HEK293 (cell line): ENCODE data around the gene ARMS2.

ENCODE experiments used
- CTCF ChIA-PET: fragments of 350-600 bp; formaldehyde crosslinking; extraction: SDS; loops from one replicate; lab custom pipeline; 2021; ENCODE audit warnings: antibody characterized with exemption; lab: Yijun Ruan, JAX
- POLR2A ChIA-PET: fragments of 300-600 bp; formaldehyde crosslinking; extraction: SDS; loops from one replicate; lab custom pipeline; 2020; ENCODE audit warnings: antibody characterized with exemption, inconsistent platforms; lab: Yijun Ruan, JAX
- H3K27ac ChIP-seq: fragments of 200-500 bp; sonication (Bioruptor generic); 2 replicates; pipeline ENCODE4 v1.5.1; 2014; ENCODE audit warnings: low read depth, low read length, control low read depth, inconsistent platforms; ENCODE audit errors: extremely low read depth
- H3K36me3 ChIP-seq, 2 experiments: fragments of 200-500 bp in 1 of 2; sonication (Bioruptor generic) in 1 of 2; 1 replicate in 1 of 2; 2 replicates in 1 of 2; pipeline ENCODE4 v1.5.1; 2014 to 2017; ENCODE audit warnings: inconsistent platforms in 2 of 2, low read length in 2 of 2; ENCODE audit not compliant: control insufficient read depth in 2 of 2, insufficient read depth in 1 of 2
- H3K4me1 ChIP-seq: fragments of 200-500 bp; sonication (Bioruptor generic); 2 replicates; pipeline ENCODE4 v1.5.1; 2014; ENCODE audit warnings: mild to moderate bottlenecking, low read length, inconsistent platforms; ENCODE audit not compliant: control insufficient read depth, insufficient read depth
- H3K4me3 ChIP-seq: 2 replicates; pipeline ENCODE4 v1.5.1; 2011; ENCODE audit warnings: low read depth, mild to moderate bottlenecking, control low read depth, low read length, moderate library complexity
- H3K9me3 ChIP-seq: fragments of 200-500 bp; sonication (Bioruptor generic); 2 replicates; pipeline ENCODE4 v1.5.1; 2014; ENCODE audit warnings: low read depth, low read length, inconsistent platforms; ENCODE audit not compliant: control insufficient read depth, insufficient read depth
- GLI2 ChIP-seq: fragments of 450-650 bp; formaldehyde crosslinking; IDR thresholded peaks from 2 replicates; pipeline ENCODE4; 2017; ENCODE audit warnings: missing biosample characterization, missing genetic modification characterization, low read depth, borderline replicate concordance
- KLF17 ChIP-seq: fragments of 450-650 bp; formaldehyde crosslinking; IDR thresholded peaks from 2 replicates; pipeline ENCODE4 v1.5.1; 2016; ENCODE audit warnings: missing biosample characterization, missing genetic modification characterization
- YY1 ChIP-seq: fragments of 450-650 bp; formaldehyde crosslinking; IDR thresholded peaks from 2 replicates; pipeline ENCODE4 v1.5.1; 2018; ENCODE audit warnings: missing biosample characterization, missing genetic modification characterization
- YY2 ChIP-seq: fragments of 450-650 bp; formaldehyde crosslinking; IDR thresholded peaks from 2 replicates; pipeline ENCODE4 v1.5.1; 2016; ENCODE audit warnings: missing biosample characterization, missing genetic modification characterization
- ZBTB1 ChIP-seq: fragments of 450-650 bp; formaldehyde crosslinking; IDR thresholded peaks from 2 replicates; pipeline ENCODE4 v1.5.1; 2016; ENCODE audit warnings: missing biosample characterization, missing genetic modification characterization
- ZEB2 ChIP-seq: fragments of 450-650 bp; formaldehyde crosslinking; IDR thresholded peaks from 2 replicates; pipeline ENCODE4 v1.5.1; 2016; ENCODE audit warnings: missing biosample characterization, missing genetic modification characterization
- ZIC2 ChIP-seq: fragments of 450-650 bp; formaldehyde crosslinking; IDR thresholded peaks from 2 replicates; pipeline ENCODE4 v1.5.1; 2016; ENCODE audit warnings: missing biosample characterization, missing genetic modification characterization
- ZNF146 ChIP-seq: fragments of 450-650 bp; formaldehyde crosslinking; IDR thresholded peaks from 2 replicates; pipeline ENCODE4 v1.5.1; 2016; ENCODE audit warnings: missing biosample characterization, missing genetic modification characterization
- ZNF155 ChIP-seq: fragments of 450-650 bp; formaldehyde crosslinking; IDR thresholded peaks from 2 replicates; pipeline ENCODE4 v1.5.1; 2016; ENCODE audit warnings: missing biosample characterization, missing genetic modification characterization
- ZNF211 ChIP-seq: fragments of 450-650 bp; formaldehyde crosslinking; IDR thresholded peaks from 2 replicates; pipeline ENCODE4 v1.5.1; 2016; ENCODE audit warnings: low read depth, missing biosample characterization, missing genetic modification characterization
- ZNF324 ChIP-seq: fragments of 450-650 bp; formaldehyde crosslinking; IDR thresholded peaks from 2 replicates; pipeline ENCODE4 v1.5.1; 2016; ENCODE audit warnings: missing biosample characterization, missing genetic modification characterization
- ZNF521 ChIP-seq: fragments of 450-650 bp; formaldehyde crosslinking; IDR thresholded peaks from 2 replicates; pipeline ENCODE4 v1.5.1; 2017; ENCODE audit warnings: missing biosample characterization, mild to moderate bottlenecking, missing genetic modification characterization
- ZNF558 ChIP-seq: fragments of 450-650 bp; formaldehyde crosslinking; IDR thresholded peaks from 2 replicates; pipeline ENCODE4 v1.5.1; 2016; ENCODE audit warnings: missing biosample characterization, missing genetic modification characterization
- ZNF600 ChIP-seq: fragments of 450-650 bp; formaldehyde crosslinking; IDR thresholded peaks from 2 replicates; pipeline ENCODE4 v1.5.1; 2016; ENCODE audit warnings: missing biosample characterization, missing genetic modification characterization
- ZNF624 ChIP-seq: fragments of 450-650 bp; formaldehyde crosslinking; IDR thresholded peaks from 2 replicates; pipeline ENCODE4 v1.5.1; 2017; ENCODE audit warnings: missing biosample characterization, missing genetic modification characterization
- ZNF677 ChIP-seq: fragments of 450-650 bp; IDR thresholded peaks from 2 replicates; pipeline ENCODE4 v1.5.0; 2018; ENCODE audit warnings: missing biosample characterization, mild to moderate bottlenecking, missing genetic modification characterization, moderate library complexity
- ZNF692 ChIP-seq: fragments of 450-650 bp; formaldehyde crosslinking; IDR thresholded peaks from 2 replicates; pipeline ENCODE4 v1.5.1; 2016; ENCODE audit warnings: missing biosample characterization, missing genetic modification characterization
- ZNF707 ChIP-seq: fragments of 450-650 bp; formaldehyde crosslinking; IDR thresholded peaks from 2 replicates; pipeline ENCODE4 v1.5.1; 2016; ENCODE audit warnings: missing biosample characterization, missing genetic modification characterization
- ZNF791 ChIP-seq: fragments of 450-650 bp; formaldehyde crosslinking; IDR thresholded peaks from 2 replicates; pipeline ENCODE4 v1.5.1; 2016; ENCODE audit warnings: missing biosample characterization, missing genetic modification characterization
- ZNF830 ChIP-seq: fragments of 450-650 bp; IDR thresholded peaks from 2 replicates; pipeline ENCODE4 v1.5.0; 2018; ENCODE audit warnings: missing biosample characterization, missing genetic modification characterization, low read depth, mild to moderate bottlenecking, moderate library complexity
- ZNF837 ChIP-seq: fragments of 450-650 bp; formaldehyde crosslinking; IDR thresholded peaks from 2 replicates; pipeline ENCODE4 v1.5.1; 2016; ENCODE audit warnings: missing biosample characterization, missing genetic modification characterization
- ZSCAN23 ChIP-seq: fragments of 450-650 bp; formaldehyde crosslinking; IDR thresholded peaks from 2 replicates; pipeline ENCODE4 v1.5.1; 2016; ENCODE audit warnings: missing biosample characterization, missing genetic modification characterization
- TF ChIP-seq, protein P1 (sequence below): fragments of 450-650 bp; formaldehyde crosslinking; IDR thresholded peaks from 2 replicates; pipeline ENCODE4 v1.5.1; 2016; ENCODE audit warnings: missing biosample characterization, missing genetic modification characterization
- TF ChIP-seq, protein P2 (sequence below): fragments of 450-650 bp; formaldehyde crosslinking; optimal IDR thresholded peaks from 2 replicates; pipeline ENCODE3; 2016; ENCODE audit warnings: missing biosample characterization, mild to moderate bottlenecking, missing genetic modification characterization
- TF ChIP-seq, protein P3 (sequence below): fragments of 450-650 bp; formaldehyde crosslinking; IDR thresholded peaks from 2 replicates; pipeline ENCODE4 v1.5.1; 2016; ENCODE audit warnings: missing biosample characterization, missing genetic modification characterization, low read depth
- TF ChIP-seq, protein P4 (sequence below): fragments of 450-650 bp; formaldehyde crosslinking; IDR thresholded peaks from 2 replicates; pipeline ENCODE4 v1.5.1; 2016; ENCODE audit warnings: missing biosample characterization, missing genetic modification characterization

ARMS2 gene

DNA sequence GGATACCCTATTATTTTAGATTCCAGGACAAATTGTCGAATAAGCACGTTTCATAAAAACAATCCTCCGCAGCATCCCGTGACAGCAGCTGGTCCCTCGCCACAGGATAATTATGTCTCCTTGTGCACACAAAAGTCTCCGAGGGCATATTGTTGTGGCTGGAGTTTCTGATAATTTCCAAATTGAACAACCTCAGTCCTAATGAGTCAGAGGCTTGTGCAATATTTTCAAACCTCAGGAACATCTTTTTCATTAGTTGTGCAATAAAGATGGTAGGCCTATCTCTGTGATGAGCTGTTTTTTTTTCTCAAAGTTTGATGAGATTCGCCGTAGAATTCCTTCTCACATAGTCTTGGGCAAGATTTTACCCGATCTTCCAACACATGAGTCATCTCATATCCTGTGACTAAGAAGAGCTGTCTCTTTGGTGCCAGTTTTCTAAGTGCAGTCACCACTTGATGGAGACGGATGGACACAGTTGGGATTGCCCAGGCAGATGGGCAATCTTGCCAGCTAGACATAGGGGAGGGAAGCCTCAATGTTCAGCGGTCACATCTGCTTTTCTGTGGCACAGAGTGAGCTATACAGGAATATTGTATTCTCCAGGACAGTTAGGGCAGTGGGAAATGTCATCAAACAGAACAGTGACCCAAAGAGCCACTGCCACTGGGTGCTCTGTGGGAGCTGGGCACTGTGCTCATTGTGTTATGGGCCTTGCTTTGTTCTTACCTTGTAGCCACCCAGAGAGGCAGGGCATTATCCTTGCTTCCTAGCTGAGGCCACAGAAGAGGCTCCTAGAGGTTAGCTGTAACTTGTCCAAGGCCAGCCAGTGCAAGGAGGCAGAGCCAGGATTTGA is 14.7 kb downstream of the ARMS2 start (continued):
- TF ChIP-seq ZEB2 (tag by site-specific recombination) (0 out of 2 replicates have a peak, but pooled peaks have one; percentile 28), YY2 (tag by site-specific recombination) (no peak), ZNF707 (tag by site-specific recombination) (no peak), ZNF324 (tag by site-specific recombination) (no peak), ZIC2 (no peak), ZNF211 (no peak), ZNF677 (tag by site-specific recombination) (0 out of 2 replicates have a peak, but pooled peaks have one; percentile 48), ZBTB1 (no peak), ZNF600 (tag by site-specific recombination) (peak; percentile 71; the same call in 1 of the 2 replicates), ZNF155 (tag by site-specific recombination) (no peak), ZNF624 (tag by site-specific recombination) (no peak), ZNF830 (tag by site-specific recombination) (no peak), ZNF146 (tag by site-specific recombination) (no peak), ZNF558 (no peak), ZNF692 (tag by site-specific recombination) (no peak), ZSCAN23 (tag by site-specific recombination) (no peak), YY1 (tag by site-specific recombination) (no peak), ZNF791 (0 out of 2 replicates have a peak, but pooled peaks have one; percentile 12), GLI2 (tag by site-specific recombination) (no peak)
- TF ChIP-seq, protein P1, sequence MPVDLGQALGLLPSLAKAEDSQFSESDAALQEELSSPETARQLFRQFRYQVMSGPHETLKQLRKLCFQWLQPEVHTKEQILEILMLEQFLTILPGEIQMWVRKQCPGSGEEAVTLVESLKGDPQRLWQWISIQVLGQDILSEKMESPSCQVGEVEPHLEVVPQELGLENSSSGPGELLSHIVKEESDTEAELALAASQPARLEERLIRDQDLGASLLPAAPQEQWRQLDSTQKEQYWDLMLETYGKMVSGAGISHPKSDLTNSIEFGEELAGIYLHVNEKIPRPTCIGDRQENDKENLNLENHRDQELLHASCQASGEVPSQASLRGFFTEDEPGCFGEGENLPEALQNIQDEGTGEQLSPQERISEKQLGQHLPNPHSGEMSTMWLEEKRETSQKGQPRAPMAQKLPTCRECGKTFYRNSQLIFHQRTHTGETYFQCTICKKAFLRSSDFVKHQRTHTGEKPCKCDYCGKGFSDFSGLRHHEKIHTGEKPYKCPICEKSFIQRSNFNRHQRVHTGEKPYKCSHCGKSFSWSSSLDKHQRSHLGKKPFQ (tag by site-specific recombination), result no peak
- TF ChIP-seq, protein P2, sequence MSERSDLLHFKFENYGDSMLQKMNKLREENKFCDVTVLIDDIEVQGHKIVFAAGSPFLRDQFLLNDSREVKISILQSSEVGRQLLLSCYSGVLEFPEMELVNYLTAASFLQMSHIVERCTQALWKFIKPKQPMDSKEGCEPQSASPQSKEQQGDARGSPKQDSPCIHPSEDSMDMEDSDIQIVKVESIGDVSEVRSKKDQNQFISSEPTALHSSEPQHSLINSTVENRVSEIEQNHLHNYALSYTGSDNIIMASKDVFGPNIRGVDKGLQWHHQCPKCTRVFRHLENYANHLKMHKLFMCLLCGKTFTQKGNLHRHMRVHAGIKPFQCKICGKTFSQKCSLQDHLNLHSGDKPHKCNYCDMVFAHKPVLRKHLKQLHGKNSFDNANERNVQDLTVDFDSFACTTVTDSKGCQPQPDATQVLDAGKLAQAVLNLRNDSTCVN (tag by site-specific recombination), result no peak
- TF ChIP-seq, protein P3, sequence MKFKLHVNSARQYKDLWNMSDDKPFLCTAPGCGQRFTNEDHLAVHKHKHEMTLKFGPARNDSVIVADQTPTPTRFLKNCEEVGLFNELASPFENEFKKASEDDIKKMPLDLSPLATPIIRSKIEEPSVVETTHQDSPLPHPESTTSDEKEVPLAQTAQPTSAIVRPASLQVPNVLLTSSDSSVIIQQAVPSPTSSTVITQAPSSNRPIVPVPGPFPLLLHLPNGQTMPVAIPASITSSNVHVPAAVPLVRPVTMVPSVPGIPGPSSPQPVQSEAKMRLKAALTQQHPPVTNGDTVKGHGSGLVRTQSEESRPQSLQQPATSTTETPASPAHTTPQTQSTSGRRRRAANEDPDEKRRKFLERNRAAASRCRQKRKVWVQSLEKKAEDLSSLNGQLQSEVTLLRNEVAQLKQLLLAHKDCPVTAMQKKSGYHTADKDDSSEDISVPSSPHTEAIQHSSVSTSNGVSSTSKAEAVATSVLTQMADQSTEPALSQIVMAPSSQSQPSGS (tag by site-specific recombination), result no peak

- H3K36me3 ChIP-seq, result no peaks in the 10 kb centered on the region
- no peaks in the 10 kb centered on the region for H3K9me3 ChIP-seq
- H3K27ac ChIP-seq, result no peak overlapping the region
- POLR2A ChIA-PET, result no interaction called here
- no peak for TF ChIP-seq ZNF558
- TF ChIP-seq, protein P4, sequence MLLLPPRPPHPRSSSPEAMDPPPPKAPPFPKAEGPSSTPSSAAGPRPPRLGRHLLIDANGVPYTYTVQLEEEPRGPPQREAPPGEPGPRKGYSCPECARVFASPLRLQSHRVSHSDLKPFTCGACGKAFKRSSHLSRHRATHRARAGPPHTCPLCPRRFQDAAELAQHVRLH (tag by site-specific recombination), result no peak
- TF ChIP-seq KLF17, result no peak
- no peak for TF ChIP-seq ZNF521 (tag by site-specific recombination)
- TF ChIP-seq ZNF837 (tag by site-specific recombination), result no peak
- CTCF ChIA-PET, result interaction anchor here (0.8 to 1.3 kb wide), 4 partner anchors 18 to 96 kb away, joined by 3 to 6 read pairs (median 4); no protein-coding TSS in a partner anchor
- H3K4me1 ChIP-seq, result 0 out of 2 replicates have a peak, but pooled peaks cover 5% of the 10 kb centered on the region
- H3K4me3 ChIP-seq, result no peak overlapping the region
Observed at GRCh38 chr10:122469848-122470247, 15.4 kb downstream of the ARMS2 start.
